Type B pancreatic cell (in vitro differentiated cells): Measurements from ENCODE around the gene BAZ2B. TPM values are rescaled to one million over a fixed set of nuclear protein-coding genes. Genes with fewer than 3 reads are reported as not detected.

ENCODE experiments used
- DNase-seq: peaks from one replicate; pipeline ENCODE4 v3.0.0; 2021; ENCODE audit warnings: mixed read lengths; ENCODE audit not compliant: unreplicated experiment; ENCODE audit errors: extremely low spot score
- H3K27ac Mint-ChIP-seq: 2 replicates; pipeline ENCODE4 v1.8.0; 2021; ENCODE audit warnings: mild to moderate bottlenecking, mixed read lengths
- H3K27me3 Mint-ChIP-seq: 2 replicates; pipeline ENCODE4 v1.8.0; 2021; ENCODE audit warnings: mixed read lengths
- H3K36me3 Mint-ChIP-seq: 2 replicates; pipeline ENCODE4 v1.8.0; 2021; ENCODE audit warnings: mixed read lengths
- H3K4me1 Mint-ChIP-seq: one replicate; pipeline ENCODE4 v1.8.0; 2021; ENCODE audit warnings: mixed read lengths; ENCODE audit not compliant: unreplicated experiment
- H3K4me3 Mint-ChIP-seq: 2 replicates; pipeline ENCODE4 v1.8.0; 2021; ENCODE audit warnings: mild to moderate bottlenecking, mixed read lengths
- H3K9me3 Mint-ChIP-seq: 2 replicates; pipeline ENCODE4 v1.8.0; 2021; ENCODE audit warnings: mixed read lengths
- CTCF ChIP-seq: fragments of 200-600 bp; sonication (generic); conservative IDR thresholded peaks from 2 replicates; pipeline ENCODE4 v1.5.0; 2021; ENCODE audit warnings: antibody characterized with exemption, mild to moderate bottlenecking
- total RNA-seq: library from RNA; stranded (reverse); gene quantifications from 2 replicates; pipeline ENCODE4 v1.2.1, GENCODE V29; 2021; ENCODE audit warnings: low replicate concordance

Gene BAZ2B
- total RNA-seq, 1 donor from 2014 or later = 80.4 TPM

- Mint-ChIP-seq H3K27me3 (no peaks in the 10 kb centered on the region), H3K27ac (no peak overlapping the region), H3K36me3 (peaks cover 5% of the 10 kb centered on the region), H3K9me3 (no peaks in the 10 kb centered on the region), H3K4me1 (no peaks in the 10 kb centered on the region), H3K4me3 (no peak overlapping the region)
- TF ChIP-seq CTCF = no peak
- DNase-seq = no peak
Observed at GRCh38 chr2:159559034-159559433, 57.3 kb downstream of the BAZ2B start.

- Mint-ChIP-seq H3K36me3 (peaks cover 3% of the 10 kb centered on the region), H3K4me3 (no peak overlapping the region), H3K9me3 (no peaks in the 10 kb centered on the region), H3K4me1 (no peaks in the 10 kb centered on the region), H3K27me3 (no peaks in the 10 kb centered on the region), H3K27ac (no peak overlapping the region)
- no peak for DNase-seq
- TF ChIP-seq CTCF = no peak
Observed at GRCh38 chr2:159558479-159558878, 57.9 kb downstream of the BAZ2B start.

GRCh38 chr2:159557437-159558034 is 58.8 kb downstream of the BAZ2B start:
- no peak for DNase-seq
- Mint-ChIP-seq H3K9me3 (no peaks in the 10 kb centered on the region), H3K27me3 (no peaks in the 10 kb centered on the region), H3K27ac (no peak overlapping the region), H3K36me3 (peaks cover 3% of the 10 kb centered on the region), H3K4me3 (no peak overlapping the region), H3K4me1 (no peaks in the 10 kb centered on the region)
- no peak for TF ChIP-seq CTCF

GRCh38 chr2:159555651-159556392 is 60.5 kb downstream of the BAZ2B start:
- no peaks in the 10 kb centered on the region for H3K27me3 Mint-ChIP-seq
- DNase-seq = no peak
- H3K4me3 Mint-ChIP-seq = no peak overlapping the region
- no peak overlapping the region for H3K27ac Mint-ChIP-seq
- no peak for TF ChIP-seq CTCF
- no peaks in the 10 kb centered on the region for H3K9me3 Mint-ChIP-seq
- H3K36me3 Mint-ChIP-seq = peaks cover 8% of the 10 kb centered on the region
- H3K4me1 Mint-ChIP-seq = no peaks in the 10 kb centered on the region

- Mint-ChIP-seq H3K27me3 (no peaks in the 10 kb centered on the region), H3K9me3 (no peaks in the 10 kb centered on the region), H3K4me3 (no peak overlapping the region), H3K36me3 (peaks cover 13% of the 10 kb centered on the region), H3K27ac (no peak overlapping the region), H3K4me1 (no peaks in the 10 kb centered on the region)
- DNase-seq = no peak
- TF ChIP-seq CTCF = no peak
Observed at GRCh38 chr2:159553727-159554126, 62.6 kb downstream of the BAZ2B start.
